Stimulated activated CD4-positive, alpha-beta T cell treated with anti-CD3 and anti-CD28 coated beads, Interleukin-15, amount 100 ng/mL, for 1 hour (primary cell): Measurements from ENCODE around the gene RBM19.
"Not testable (repeated sequence)": the region's sequence is repeated elsewhere in the genome, so short reads cannot be mapped to it uniquely, and the experiment has no call there.

Experiments
- DNase-seq, 2 donors: peaks; one replicate each; pipeline ENCODE4 v3.0.0-alpha.2; 2020; ENCODE audit warnings: low read depth in 1 of 2, low spot score in 1 of 2

RBM19 gene

GRCh38 chr12:113812411-113813228 lies 153.5 kb downstream of the RBM19 start:
- DNase-seq: no peak

- DNase-seq: not testable (repeated sequence)
Measured at GRCh38 chr12:113809462-113810220, 156.5 kb downstream of the RBM19 start.

GRCh38 chr12:113808095-113808951 lies 157.8 kb downstream of the RBM19 start:
- DNase-seq: no peak

- DNase-seq: no peak
Measured at GRCh38 chr12:113805673-113806072, 160.5 kb downstream of the RBM19 start.

- no peak for DNase-seq
Measured at GRCh38 chr12:113804961-113805600, 161.0 kb downstream of the RBM19 start.

GRCh38 chr12:113803759-113804140 lies 162.4 kb downstream of the RBM19 start:
- no peak for DNase-seq

GRCh38 chr12:113802966-113803758 lies 163.0 kb downstream of the RBM19 start:
- no peak for DNase-seq

- no peak for DNase-seq
Measured at GRCh38 chr12:113802000-113802749, 163.9 kb downstream of the RBM19 start.

GRCh38 chr12:113800201-113800600 lies 165.9 kb downstream of the RBM19 start:
- no peak for DNase-seq

- DNase-seq: no peak
Measured at GRCh38 chr12:113798552-113798951, 167.6 kb downstream of the RBM19 start.

GRCh38 chr12:113797535-113797868 lies 168.6 kb downstream of the RBM19 start:
- DNase-seq: no peak

- DNase-seq: no peak
Measured at GRCh38 chr12:113796852-113797534, 169.1 kb downstream of the RBM19 start.

GRCh38 chr12:113796066-113796827 lies 169.9 kb downstream of the RBM19 start:
- no peak for DNase-seq

- no peak for DNase-seq
Measured at GRCh38 chr12:113795445-113795844, 170.7 kb downstream of the RBM19 start.

- no peak for DNase-seq
Measured at GRCh38 chr12:113794774-113795173, 171.4 kb downstream of the RBM19 start.

- DNase-seq: no peak
Measured at GRCh38 chr12:113793250-113793649, 172.9 kb downstream of the RBM19 start.

GRCh38 chr12:113792450-113792849 lies 173.7 kb downstream of the RBM19 start:
- no peak for DNase-seq
